ENCODE data around the gene HMCN1.

GRCh38 chr1:186078245-186078644 is 344.1 kb downstream of the HMCN1 start:
- TF ChIP-seq CTCF (IDR thresholded peaks at IDR 0.05; ENCODE audit: low read depth, low read length) = no peak
- no peak for TF ChIP-seq MYC (IDR thresholded peaks at IDR 0.05; ENCODE audit: low read depth, low read length)
